HG03520 (cell line): ENCODE data around the gene ADPRS.

Experiments
- ATAC-seq: cut with Tn5 transposase; IDR thresholded peaks from one replicate; pipeline ENCODE4 v1.9.1; 2021; ENCODE audit warnings: mild to moderate bottlenecking, moderate library complexity; ENCODE audit not compliant: unreplicated experiment

The ADPRS gene, protein sequence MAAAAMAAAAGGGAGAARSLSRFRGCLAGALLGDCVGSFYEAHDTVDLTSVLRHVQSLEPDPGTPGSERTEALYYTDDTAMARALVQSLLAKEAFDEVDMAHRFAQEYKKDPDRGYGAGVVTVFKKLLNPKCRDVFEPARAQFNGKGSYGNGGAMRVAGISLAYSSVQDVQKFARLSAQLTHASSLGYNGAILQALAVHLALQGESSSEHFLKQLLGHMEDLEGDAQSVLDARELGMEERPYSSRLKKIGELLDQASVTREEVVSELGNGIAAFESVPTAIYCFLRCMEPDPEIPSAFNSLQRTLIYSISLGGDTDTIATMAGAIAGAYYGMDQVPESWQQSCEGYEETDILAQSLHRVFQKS

DNA sequence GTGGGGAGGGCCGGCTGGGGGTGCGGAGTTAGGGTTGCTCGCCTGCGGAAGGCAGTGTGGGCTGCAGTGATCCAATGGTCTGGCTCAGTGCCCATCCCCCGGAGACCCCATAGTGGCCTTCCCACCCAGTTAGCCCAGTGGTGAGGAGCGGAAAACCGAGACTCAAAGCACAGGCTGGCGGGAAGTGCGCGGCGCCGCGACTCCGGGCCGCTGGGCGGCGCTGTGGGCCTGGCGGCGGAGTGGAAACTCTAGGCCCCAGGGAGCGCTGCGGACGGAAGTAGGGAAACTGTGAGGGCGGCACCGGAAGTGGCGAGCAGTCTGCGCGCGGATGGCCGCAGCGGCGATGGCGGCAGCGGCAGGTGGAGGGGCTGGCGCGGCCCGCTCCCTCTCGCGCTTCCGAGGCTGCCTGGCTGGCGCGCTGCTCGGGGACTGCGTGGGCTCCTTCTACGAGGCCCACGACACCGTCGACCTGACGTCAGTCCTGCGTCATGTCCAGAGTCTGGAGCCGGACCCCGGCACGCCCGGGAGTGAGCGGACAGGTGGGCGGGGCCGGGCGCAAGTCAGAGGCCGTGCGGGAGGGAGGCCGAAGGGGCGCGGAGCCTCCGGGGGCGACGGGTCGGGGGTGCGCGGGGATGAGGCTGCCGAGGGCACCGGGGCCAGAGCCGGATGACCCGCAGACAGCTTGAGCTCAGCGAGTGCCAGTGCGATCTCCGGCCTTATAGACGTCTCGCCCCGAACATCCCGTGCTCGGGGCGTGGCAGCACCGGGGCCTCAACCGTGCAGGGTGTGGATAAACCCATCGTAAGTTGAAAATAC is at the start of gene ADPRS:
TSS of gene ADPRS (plus strand) at position 316 of the 816 bp plus-strand sequence. CDS start at position 329, 13 bp downstream.
- peak; percentile 66 for ATAC-seq

- no peak for ATAC-seq
Measured at GRCh38 chr1:36040238-36040637, 48.5 kb upstream of the ADPRS start.

- no peak for ATAC-seq
Measured at GRCh38 chr1:36051821-36052220, 36.9 kb upstream of the ADPRS start.

GRCh38 chr1:36053978-36054377 is 34.7 kb upstream of the ADPRS start:
- ATAC-seq: no peak

DNA sequence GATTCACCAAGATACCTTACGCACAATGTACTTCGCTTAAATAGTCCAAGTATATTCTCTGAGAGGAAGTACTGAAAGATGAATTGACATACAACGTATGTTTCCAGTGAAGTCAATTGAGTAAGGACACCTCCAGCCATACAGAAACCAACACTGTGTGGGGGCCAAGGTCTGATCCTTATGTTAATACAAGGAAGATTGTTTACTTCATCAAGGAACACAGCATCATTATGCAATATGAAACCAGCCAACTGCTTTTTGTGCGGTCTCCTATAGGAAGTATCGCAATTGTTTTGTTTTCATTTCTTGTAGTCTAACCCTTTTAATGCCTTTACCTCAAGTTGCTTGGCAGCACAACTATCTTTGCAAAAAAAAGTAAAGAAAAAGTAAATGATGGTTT is 33.0 kb upstream of the ADPRS start:
- no peak for ATAC-seq

DNA sequence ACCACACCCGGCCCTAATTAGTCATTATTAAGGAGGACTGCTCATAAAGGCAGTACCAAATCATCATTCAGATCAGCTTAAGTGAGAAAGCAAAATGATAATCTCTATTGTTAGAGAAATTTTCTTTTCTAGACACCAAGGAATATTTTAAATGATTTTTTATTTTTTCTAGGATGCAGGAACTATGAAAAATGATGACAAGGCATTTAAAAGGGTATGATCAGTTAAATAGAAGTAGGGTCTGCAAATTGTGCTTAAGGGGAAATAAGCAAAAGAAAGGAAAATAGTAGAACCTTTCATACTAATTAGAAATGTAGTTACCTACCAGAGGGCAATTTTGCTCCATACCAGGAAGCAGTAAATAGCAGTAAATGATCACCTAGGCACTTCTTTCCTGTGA is 26.4 kb upstream of the ADPRS start:
- no peak for ATAC-seq

- no peak for ATAC-seq
Measured at GRCh38 chr1:36067871-36068270, 20.8 kb upstream of the ADPRS start.

DNA sequence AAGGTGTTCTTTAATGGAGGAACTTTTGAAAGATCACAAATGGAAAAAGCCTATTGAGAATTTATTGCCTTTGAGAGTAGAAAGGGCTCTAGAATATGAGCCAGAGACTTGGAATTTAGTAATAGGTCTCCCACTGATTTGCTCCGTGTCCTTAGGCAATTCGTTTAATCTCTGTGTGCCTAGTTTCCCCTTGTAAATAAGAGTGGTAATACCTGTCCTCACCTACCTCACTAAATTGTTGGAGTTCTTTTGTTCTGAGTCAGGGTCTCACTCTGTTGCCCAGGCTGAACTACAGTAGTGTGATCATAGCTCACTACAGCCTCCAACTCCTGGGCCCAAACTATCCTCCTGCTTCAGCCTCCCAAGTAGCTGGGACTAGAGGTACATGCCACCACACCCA is 19.8 kb upstream of the ADPRS start:
- no peak for ATAC-seq

GRCh38 chr1:36070349-36070748 is 18.3 kb upstream of the ADPRS start:
- ATAC-seq: no peak

DNA sequence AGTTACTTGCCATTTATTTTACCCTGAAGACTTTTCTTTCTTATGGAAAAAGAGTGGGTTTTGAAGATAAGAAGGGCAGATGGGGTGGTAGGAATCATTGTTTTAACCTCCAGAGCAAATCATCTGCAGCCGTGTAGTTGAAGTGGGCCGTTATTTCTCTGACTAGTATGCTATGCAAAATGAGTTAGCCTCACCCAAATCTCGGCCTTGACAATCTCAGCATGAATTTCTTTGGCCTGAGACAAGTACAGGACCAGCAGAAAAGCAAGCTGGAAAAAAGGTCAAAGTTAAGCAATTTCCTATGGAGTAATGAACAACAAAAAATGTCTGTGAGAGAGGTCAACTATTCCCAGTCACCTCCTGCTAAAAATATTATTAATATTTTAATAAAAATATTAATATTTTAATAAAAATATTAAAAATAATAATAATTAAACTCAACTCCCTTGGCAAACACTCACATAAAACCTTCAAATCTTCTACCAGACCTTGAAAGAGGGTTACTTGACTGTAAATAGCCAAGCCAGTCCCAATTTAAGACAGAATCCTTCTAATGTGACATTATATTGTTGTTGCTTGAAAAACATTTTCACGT is 11.6 kb upstream of the ADPRS start:
- no peak for ATAC-seq

- ATAC-seq: no peak
Measured at GRCh38 chr1:36080236-36080635, 8.5 kb upstream of the ADPRS start.

DNA sequence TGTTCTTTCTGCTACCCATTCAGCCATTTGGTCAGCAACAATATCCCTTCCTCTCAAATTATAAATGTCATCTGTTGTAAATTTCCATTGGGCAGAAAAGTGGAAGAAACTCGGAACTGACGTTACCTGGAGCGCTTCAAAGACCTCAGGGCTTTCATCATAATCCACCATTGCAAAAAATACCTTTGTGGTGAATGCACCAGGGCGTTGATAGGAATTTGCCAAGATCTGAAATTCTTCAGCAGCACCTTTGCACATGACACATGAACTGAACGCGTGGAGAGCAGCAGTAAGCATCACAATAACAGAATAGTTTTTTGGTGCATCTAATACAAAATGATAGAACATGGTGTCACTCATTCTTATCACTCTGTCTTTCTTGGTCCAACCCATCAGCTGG is 7.9 kb upstream of the ADPRS start:
- ATAC-seq: no peak

- no peak for ATAC-seq
Measured at GRCh38 chr1:36081926-36082485, 6.7 kb upstream of the ADPRS start.

DNA sequence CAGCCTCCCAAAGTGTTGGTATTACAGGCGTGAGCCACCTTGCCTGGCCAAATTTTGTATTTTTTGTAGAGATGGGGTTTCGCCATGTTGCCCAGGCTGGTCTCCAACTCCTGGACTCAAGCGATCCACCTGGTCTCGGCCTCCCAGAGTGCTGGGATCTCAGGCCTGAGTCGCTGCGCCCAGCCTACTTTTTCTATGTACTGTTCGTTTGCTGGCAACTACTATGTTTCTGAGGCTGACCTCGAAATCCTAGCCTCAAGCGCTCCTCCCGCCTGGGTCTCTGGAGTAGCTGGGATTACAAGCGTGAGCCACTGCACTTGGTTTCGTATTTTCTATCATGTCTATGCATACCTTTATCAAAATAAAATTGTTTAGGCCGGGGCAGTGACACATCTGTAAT is 5.5 kb upstream of the ADPRS start:
- ATAC-seq: no peak

DNA sequence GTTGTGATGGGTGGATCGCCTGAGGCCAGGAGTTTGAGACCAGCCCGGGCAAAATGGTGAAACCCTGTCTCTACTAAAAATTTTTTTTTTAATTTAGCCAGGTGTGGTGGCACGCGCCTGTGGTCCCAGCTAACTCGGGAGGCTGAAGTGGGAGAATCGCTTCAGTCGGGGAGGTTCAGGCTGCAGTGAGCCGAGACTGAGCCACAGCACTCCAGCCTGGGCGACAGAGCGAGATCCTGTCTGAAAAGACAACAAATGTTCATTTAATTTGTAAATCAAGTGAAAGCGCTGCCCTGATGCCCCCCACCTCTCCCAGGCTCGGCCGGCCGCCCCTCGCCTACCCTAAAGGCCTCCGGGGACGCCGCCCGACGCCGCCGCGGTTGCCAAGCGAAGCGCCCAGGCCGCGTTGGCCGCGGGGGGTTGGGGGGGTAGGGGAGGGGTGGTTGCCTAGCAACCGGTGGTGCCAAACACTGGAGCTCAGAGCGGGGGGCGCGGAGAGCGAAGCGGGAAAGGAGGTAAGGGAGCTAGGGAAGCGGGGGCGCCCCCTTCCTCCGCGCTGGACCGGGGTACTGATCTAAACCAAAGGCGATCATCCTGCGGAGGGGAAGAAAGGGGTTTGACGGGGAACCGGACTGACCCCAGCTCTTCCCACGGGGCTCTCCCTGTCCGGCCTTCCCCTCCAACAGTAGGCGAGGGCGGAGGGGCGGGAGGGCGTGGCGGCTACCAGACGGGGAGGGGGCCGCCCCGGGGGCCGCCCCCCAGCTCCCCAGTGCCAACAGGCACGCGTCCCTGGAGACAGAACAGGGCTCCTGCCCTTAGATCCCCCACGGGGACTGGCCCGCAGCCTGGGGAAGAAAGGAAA is 4.8 kb upstream of the ADPRS start, which contains the start of gene TEKT2:
TSS of gene TEKT2 (plus strand) at position 460 of the 862 bp plus-strand sequence. CDS start 828 bp downstream, outside the sequence.
- no peak for ATAC-seq

- no peak for ATAC-seq
Measured at GRCh38 chr1:36084497-36085115, 4.1 kb upstream of the ADPRS start.

DNA sequence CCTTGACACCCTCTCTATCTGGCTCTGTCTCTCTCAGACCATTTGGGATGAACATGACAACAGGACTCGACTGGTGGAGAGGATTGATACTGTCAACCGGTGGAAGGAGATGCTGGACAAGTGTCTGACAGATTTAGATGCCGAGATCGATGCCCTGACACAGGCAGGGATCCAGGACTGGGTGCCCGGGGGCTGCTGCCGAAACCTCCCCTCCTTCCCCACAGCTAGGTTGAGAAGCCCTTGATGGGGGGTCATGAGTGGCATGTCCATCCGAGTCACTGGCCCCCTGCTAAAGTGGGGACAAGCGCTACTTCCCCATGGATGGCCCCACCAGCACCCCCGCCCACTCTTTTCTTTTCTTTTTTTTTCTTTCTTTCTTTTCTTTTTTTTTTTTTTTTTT is 3.6 kb upstream of the ADPRS start:
- ATAC-seq: no peak

GRCh38 chr1:36085686-36086526 is 2.8 kb upstream of the ADPRS start:
- no peak for ATAC-seq
